DND-41 (cell line): ENCODE results near the gene TCP10L.

ENCODE experiments used
- ATAC-seq: fragments of 200-7000 bp; cut with Tn5 transposase; 3 replicates; pipeline ENCODE4 v1.9.1; 2021; ENCODE audit warnings: low read depth; ENCODE audit not compliant: insufficient read depth
- DNase-seq: peaks from one replicate; pipeline ENCODE4 v3.0.0-alpha.2; 2020
- H2AFZ ChIP-seq: 2 replicates; pipeline ENCODE4 v1.6.0; 2012; ENCODE audit warnings: low read depth, low read length
- H3K27ac ChIP-seq: 2 replicates; pipeline ENCODE4 v1.5.1; 2012; ENCODE audit warnings: low read length, inconsistent platforms
- H3K27me3 ChIP-seq: fragments of 200-600 bp; sonication (generic); 2 replicates; pipeline ENCODE4 v1.6.0; 2012; ENCODE audit warnings: low read length, mild to moderate bottlenecking, inconsistent platforms; ENCODE audit not compliant: insufficient read depth, poor library complexity
- H3K36me3 ChIP-seq: 2 replicates; pipeline ENCODE4 v1.5.1; 2012; ENCODE audit warnings: low read length, inconsistent platforms; ENCODE audit not compliant: insufficient read depth
- H3K4me1 ChIP-seq: 2 replicates; pipeline ENCODE4 v1.5.1; 2012; ENCODE audit warnings: mild to moderate bottlenecking, low read length; ENCODE audit not compliant: insufficient read depth
- H3K4me2 ChIP-seq: 2 replicates; pipeline ENCODE4 v1.6.0; 2012; ENCODE audit warnings: mild to moderate bottlenecking, moderate library complexity, low read length, inconsistent platforms; ENCODE audit not compliant: insufficient read depth
- H3K4me3 ChIP-seq, 2 experiments: fragments of 200-600 bp in 1 of 2; shearing (Covaris generic) in 1 of 2; 2 replicates each; pipeline ENCODE4 v1.5.1; 2012 to 2016; ENCODE audit warnings: inconsistent platforms in 2 of 2, low read length in 2 of 2, mild to moderate bottlenecking in 2 of 2, low read depth in 1 of 2, moderate library complexity in 1 of 2
- H3K79me2 ChIP-seq: 2 replicates; pipeline ENCODE4 v1.6.0; 2012; ENCODE audit warnings: low read length, inconsistent platforms; ENCODE audit not compliant: insufficient read depth
- H3K9ac ChIP-seq: 2 replicates; pipeline ENCODE4 v1.6.0; 2012; ENCODE audit warnings: low read depth, mild to moderate bottlenecking, inconsistent platforms, low read length, moderate library complexity
- H3K9me3 ChIP-seq: 2 replicates; pipeline ENCODE4 v1.5.1; 2012; ENCODE audit warnings: low read length, moderate library complexity, mild to moderate bottlenecking, inconsistent platforms; ENCODE audit not compliant: insufficient read depth, severe bottlenecking
- H4K20me1 ChIP-seq: 2 replicates; pipeline ENCODE4 v1.6.0; 2012; ENCODE audit warnings: low read length; ENCODE audit not compliant: insufficient read depth
- EZH2 ChIP-seq: IDR thresholded peaks from 3 replicates; pipeline ENCODE4 v1.6.1; 2012; ENCODE audit warnings: borderline replicate concordance, low read depth, mild to moderate bottlenecking, moderate library complexity, low read length, inconsistent platforms; ENCODE audit not compliant: severe bottlenecking
- TF ChIP-seq, protein P1 (sequence below): IDR thresholded peaks from 2 replicates; pipeline ENCODE4 v1.5.1; 2012; ENCODE audit warnings: borderline replicate concordance, low read length, moderate library complexity, mild to moderate bottlenecking; ENCODE audit not compliant: poor library complexity, severe bottlenecking; ENCODE audit errors: extremely low read depth

The TCP10L gene

DNA sequence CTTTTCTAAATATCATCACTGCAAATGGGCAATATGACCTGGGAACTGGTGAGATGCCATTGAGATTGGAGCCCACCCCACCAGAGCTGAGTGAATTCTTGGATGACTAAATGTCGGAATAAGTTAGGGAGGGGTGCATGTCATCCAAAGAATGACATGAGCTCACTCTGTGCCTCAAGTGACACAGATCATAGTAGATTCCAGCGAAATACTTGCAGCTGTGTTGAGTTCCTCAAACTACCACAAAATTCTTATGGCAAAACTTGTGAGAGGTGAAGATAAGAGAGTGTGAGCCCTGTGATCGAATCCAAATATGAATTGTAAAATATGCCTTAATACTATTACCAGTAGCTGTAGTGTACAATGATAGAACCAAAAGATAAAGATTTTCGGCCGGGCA, 2.3 kb upstream of the TCP10L start:
- no peaks in the 10 kb centered on the region for H3K36me3 ChIP-seq
- no peak overlapping the region for H3K4me2 ChIP-seq
- H3K9ac ChIP-seq, result no peak overlapping the region
- no peaks in the 10 kb centered on the region for H3K79me2 ChIP-seq
- no peak for ATAC-seq
- no peaks in the 10 kb centered on the region for H3K9me3 ChIP-seq
- TF ChIP-seq EZH2, result no peak
- TF ChIP-seq, protein P1, sequence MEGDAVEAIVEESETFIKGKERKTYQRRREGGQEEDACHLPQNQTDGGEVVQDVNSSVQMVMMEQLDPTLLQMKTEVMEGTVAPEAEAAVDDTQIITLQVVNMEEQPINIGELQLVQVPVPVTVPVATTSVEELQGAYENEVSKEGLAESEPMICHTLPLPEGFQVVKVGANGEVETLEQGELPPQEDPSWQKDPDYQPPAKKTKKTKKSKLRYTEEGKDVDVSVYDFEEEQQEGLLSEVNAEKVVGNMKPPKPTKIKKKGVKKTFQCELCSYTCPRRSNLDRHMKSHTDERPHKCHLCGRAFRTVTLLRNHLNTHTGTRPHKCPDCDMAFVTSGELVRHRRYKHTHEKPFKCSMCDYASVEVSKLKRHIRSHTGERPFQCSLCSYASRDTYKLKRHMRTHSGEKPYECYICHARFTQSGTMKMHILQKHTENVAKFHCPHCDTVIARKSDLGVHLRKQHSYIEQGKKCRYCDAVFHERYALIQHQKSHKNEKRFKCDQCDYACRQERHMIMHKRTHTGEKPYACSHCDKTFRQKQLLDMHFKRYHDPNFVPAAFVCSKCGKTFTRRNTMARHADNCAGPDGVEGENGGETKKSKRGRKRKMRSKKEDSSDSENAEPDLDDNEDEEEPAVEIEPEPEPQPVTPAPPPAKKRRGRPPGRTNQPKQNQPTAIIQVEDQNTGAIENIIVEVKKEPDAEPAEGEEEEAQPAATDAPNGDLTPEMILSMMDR, result no peak
- no peak overlapping the region for H3K4me3 ChIP-seq
- no peak overlapping the region for H3K27ac ChIP-seq
- no peaks in the 10 kb centered on the region for H3K4me1 ChIP-seq
- H3K27me3 ChIP-seq, result no peaks in the 10 kb centered on the region
- DNase-seq, result no peak
- no peaks in the 10 kb centered on the region; the same call in 1 of the 2 replicates for H4K20me1 ChIP-seq
- no peak overlapping the region for H2AFZ ChIP-seq

DNA sequence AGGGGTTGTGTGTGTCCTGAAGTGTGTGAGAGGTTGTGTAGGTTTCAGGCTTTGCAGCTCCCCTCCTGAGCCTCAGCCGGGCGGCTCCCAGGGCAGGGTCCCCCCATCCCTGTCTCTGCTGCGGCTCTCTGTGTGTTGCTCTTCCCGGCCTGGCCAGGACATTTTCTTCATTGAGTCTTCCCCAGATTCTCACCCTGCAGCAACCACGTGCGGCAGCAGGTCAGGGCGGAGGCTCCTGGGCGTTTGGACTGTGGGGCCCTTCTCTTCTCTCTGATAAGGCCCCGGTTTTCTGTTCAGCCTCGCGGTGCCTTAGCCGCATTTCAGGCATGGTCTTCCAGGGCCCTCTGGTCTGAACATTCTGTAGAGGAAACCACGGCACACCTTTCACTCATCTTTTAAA, 1.8 kb upstream of the TCP10L start:
- H4K20me1 ChIP-seq, result no peaks in the 10 kb centered on the region; the same call in 1 of the 2 replicates
- H2AFZ ChIP-seq, result no peak overlapping the region
- no peak overlapping the region for H3K27ac ChIP-seq
- no peak for ATAC-seq
- TF ChIP-seq, protein P1, result no peak
- TF ChIP-seq EZH2, result no peak
- DNase-seq, result no peak
- no peaks in the 10 kb centered on the region for H3K4me1 ChIP-seq
- H3K4me3 ChIP-seq, result no peak overlapping the region
- no peaks in the 10 kb centered on the region for H3K9me3 ChIP-seq
- no peaks in the 10 kb centered on the region for H3K27me3 ChIP-seq
- no peak overlapping the region for H3K9ac ChIP-seq
- no peaks in the 10 kb centered on the region for H3K36me3 ChIP-seq
- H3K4me2 ChIP-seq, result no peak overlapping the region
- H3K79me2 ChIP-seq, result no peaks in the 10 kb centered on the region

DNA sequence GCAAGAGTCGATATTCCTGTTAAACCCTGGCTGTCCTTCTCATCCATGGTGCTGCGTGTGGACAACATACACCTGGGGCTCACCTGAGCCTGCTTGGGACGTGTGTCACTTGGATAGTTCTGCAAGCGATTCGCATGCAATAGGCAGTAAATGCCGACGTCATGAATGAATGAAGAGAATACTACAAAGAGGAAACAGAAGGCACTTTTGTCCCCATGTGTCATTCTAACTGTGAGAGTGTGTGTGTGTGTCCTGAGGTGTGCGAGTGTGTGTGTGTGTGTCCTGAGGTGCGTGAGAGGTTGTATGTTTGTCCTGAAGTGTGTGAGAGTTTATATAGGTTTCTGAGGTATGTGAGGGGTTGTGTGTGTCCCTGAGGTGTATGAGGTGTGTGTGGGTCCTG, 647 bp upstream of the TCP10L start:
- Histone ChIP-seq H3K9me3 (no peaks in the 10 kb centered on the region), H3K27me3 (no peaks in the 10 kb centered on the region), H4K20me1 (no peaks in the 10 kb centered on the region; the same call in 1 of the 2 replicates), H3K4me1 (no peaks in the 10 kb centered on the region), H2AFZ (no peak overlapping the region), H3K9ac (no peak overlapping the region), H3K27ac (no peak overlapping the region), H3K4me3 (no peak overlapping the region), H3K79me2 (no peaks in the 10 kb centered on the region), H3K4me2 (no peak overlapping the region), H3K36me3 (no peaks in the 10 kb centered on the region)
- ATAC-seq (no peak), DNase-seq (no peak)
- TF ChIP-seq EZH2, result no peak
- TF ChIP-seq, protein P1, result no peak

DNA sequence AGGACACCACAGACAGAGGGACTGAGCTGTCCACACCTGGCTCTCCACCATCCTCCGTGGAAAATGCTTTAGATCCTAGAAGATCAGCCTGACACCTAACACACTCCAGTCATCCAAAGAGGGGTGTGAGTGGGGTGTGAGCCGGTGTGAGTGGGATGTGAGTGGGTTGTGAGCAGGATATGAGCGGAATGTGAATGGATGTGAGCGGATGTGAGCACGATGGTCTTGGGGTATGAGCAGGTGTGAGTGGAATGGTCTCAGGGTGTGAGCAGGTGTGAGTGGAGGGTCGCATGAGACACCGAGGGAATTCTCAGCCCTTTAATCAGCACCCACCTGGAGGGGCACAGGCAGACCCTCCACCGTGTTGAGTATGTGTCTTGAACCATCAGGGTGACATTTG, 851 bp downstream of the TCP10L start:
- no peak for TF ChIP-seq EZH2
- TF ChIP-seq, protein P1, result no peak
- Histone ChIP-seq H3K9ac (no peak overlapping the region), H3K4me2 (no peak overlapping the region), H4K20me1 (no peaks in the 10 kb centered on the region; the same call in 1 of the 2 replicates), H3K79me2 (no peaks in the 10 kb centered on the region), H3K27me3 (no peaks in the 10 kb centered on the region), H3K27ac (no peak overlapping the region), H3K4me1 (no peaks in the 10 kb centered on the region), H3K9me3 (no peaks in the 10 kb centered on the region), H3K36me3 (no peaks in the 10 kb centered on the region), H2AFZ (no peak overlapping the region), H3K4me3 (no peak overlapping the region)
- ATAC-seq, result no peak
- no peak for DNase-seq
